Gastrocnemius medialis (tissue), 4 donors: Measurements from ENCODE around the gene JMJD7.

ENCODE experiments used
- POLR2A ChIP-seq, 2 donors: fragments of 450-650 bp; IDR thresholded peaks; one replicate each; pipeline ENCODE4 v1.6.1; 2017; ENCODE audit warnings: antibody characterized with exemption in 2 of 2, mild to moderate bottlenecking in 2 of 2, moderate library complexity in 2 of 2
- TF ChIP-seq, protein P1 (sequence below), 5 experiments: fragments of 450-650 bp in 3 of 5; fragments of 200-600 bp in 2 of 5; sonication (generic) in 2 of 5; IDR thresholded peaks in 4 of 5; conservative IDR thresholded peaks in 1 of 5; 1 replicate in 4 of 5; 2 replicates in 1 of 5; pipeline ENCODE4 v1.5.1; 2016 to 2019; ENCODE audit warnings: antibody characterized with exemption in 5 of 5, mild to moderate bottlenecking in 3 of 5, moderate library complexity in 3 of 5

DNA sequence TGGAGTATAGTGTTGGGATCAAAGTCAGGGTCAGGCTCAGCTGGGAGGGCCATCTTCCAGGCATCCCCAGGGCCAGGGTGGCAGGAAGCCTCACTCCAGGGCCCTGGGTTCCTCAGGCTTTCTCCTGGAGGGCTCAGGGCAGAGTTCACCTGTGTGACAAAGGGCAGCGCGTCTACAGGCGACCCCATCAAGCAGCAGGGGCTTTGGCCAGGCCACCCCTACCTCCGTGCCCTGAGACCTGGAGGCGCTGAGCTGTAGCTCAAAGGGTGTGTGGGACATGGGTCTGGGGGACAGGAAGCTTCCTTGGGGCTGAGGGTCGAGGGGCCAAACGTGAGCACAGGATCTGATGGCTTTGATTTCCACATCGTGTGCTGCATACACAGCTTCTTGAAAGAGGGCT, 53.2 kb downstream of the JMJD7 start:
- TF ChIP-seq, protein P1, sequence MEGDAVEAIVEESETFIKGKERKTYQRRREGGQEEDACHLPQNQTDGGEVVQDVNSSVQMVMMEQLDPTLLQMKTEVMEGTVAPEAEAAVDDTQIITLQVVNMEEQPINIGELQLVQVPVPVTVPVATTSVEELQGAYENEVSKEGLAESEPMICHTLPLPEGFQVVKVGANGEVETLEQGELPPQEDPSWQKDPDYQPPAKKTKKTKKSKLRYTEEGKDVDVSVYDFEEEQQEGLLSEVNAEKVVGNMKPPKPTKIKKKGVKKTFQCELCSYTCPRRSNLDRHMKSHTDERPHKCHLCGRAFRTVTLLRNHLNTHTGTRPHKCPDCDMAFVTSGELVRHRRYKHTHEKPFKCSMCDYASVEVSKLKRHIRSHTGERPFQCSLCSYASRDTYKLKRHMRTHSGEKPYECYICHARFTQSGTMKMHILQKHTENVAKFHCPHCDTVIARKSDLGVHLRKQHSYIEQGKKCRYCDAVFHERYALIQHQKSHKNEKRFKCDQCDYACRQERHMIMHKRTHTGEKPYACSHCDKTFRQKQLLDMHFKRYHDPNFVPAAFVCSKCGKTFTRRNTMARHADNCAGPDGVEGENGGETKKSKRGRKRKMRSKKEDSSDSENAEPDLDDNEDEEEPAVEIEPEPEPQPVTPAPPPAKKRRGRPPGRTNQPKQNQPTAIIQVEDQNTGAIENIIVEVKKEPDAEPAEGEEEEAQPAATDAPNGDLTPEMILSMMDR (IDR thresholded peaks at IDR 0.05 in 4 of 5, conservative IDR thresholded peaks at IDR 0.05 in 1 of 5) = no peak
- no peak for TF ChIP-seq POLR2A (IDR thresholded peaks at IDR 0.05)
